ENCODE measurements around the gene ST6GALNAC3.

GRCh38 chr1:76070538-76070937, 4.0 kb upstream of the ST6GALNAC3 start:
- TF ChIP-seq CTCF (IDR thresholded peaks at IDR 0.05) (no peak), SIN3A (IDR thresholded peaks at IDR 0.05; ENCODE audit: borderline replicate concordance, insufficient read depth, low read depth, low read length) (no peak), TCF7L2 (IDR thresholded peaks at IDR 0.05; ENCODE audit: low read depth, low read length) (no peak), POLR2AphosphoS5 (IDR thresholded peaks at IDR 0.05; ENCODE audit: low read depth, low read length) (no peak)
- TF ChIP-seq, protein P1, sequence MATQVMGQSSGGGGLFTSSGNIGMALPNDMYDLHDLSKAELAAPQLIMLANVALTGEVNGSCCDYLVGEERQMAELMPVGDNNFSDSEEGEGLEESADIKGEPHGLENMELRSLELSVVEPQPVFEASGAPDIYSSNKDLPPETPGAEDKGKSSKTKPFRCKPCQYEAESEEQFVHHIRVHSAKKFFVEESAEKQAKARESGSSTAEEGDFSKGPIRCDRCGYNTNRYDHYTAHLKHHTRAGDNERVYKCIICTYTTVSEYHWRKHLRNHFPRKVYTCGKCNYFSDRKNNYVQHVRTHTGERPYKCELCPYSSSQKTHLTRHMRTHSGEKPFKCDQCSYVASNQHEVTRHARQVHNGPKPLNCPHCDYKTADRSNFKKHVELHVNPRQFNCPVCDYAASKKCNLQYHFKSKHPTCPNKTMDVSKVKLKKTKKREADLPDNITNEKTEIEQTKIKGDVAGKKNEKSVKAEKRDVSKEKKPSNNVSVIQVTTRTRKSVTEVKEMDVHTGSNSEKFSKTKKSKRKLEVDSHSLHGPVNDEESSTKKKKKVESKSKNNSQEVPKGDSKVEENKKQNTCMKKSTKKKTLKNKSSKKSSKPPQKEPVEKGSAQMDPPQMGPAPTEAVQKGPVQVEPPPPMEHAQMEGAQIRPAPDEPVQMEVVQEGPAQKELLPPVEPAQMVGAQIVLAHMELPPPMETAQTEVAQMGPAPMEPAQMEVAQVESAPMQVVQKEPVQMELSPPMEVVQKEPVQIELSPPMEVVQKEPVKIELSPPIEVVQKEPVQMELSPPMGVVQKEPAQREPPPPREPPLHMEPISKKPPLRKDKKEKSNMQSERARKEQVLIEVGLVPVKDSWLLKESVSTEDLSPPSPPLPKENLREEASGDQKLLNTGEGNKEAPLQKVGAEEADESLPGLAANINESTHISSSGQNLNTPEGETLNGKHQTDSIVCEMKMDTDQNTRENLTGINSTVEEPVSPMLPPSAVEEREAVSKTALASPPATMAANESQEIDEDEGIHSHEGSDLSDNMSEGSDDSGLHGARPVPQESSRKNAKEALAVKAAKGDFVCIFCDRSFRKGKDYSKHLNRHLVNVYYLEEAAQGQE (IDR thresholded peaks at IDR 0.05; ENCODE audit: insufficient read depth in 1 of 2, low read depth in 2 of 2, low read length in 1 of 2), result no peak
